ENCODE data around the gene C1QA.

C1QA gene

DNA sequence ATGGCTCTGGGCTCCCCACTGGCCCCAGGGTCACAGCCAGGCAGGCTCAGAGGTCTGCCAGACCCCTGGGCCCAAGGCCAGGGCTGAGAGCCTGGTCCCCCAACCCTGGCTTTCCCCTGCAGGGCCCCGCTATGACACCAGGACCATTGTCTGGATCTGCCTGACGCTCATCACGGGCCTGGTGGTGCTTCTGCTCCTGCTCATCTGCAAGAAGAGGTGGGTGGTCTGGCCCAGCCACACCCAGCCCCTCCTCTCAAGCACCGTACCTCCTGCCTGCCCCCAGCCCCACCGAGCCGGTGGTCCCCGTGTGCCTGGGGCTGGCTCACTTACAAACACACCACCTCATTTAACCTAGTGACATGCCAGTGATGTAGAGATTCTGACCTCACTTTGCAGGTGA, 41.3 kb upstream of the C1QA start:
- Histone ChIP-seq H3K9ac (ENCODE audit: low read depth, low read length) (no peak overlapping the region), H4K20me1 (ENCODE audit: insufficient read depth, low read length) (peaks cover 7% of the 10 kb centered on the region), H3K27me3 (ENCODE audit: insufficient read depth, low read length, poor library complexity) (no peaks in the 10 kb centered on the region), H2AFZ (ENCODE audit: low read depth, low read length) (no peak overlapping the region), H3K9me3 (ENCODE audit: insufficient read depth, low read length, severe bottlenecking) (no peaks in the 10 kb centered on the region), H3K36me3 (ENCODE audit: insufficient read depth, low read length) (no peaks in the 10 kb centered on the region), H3K79me2 (ENCODE audit: insufficient read depth, low read length) (no peaks in the 10 kb centered on the region), H3K27ac (ENCODE audit: low read length) (no peak overlapping the region), H3K4me1 (ENCODE audit: insufficient read depth, low read length) (no peaks in the 10 kb centered on the region), H3K4me3 (ENCODE audit: low read depth in 1 of 2, low read length in 2 of 2) (no peak overlapping the region), H3K4me2 (ENCODE audit: insufficient read depth, low read length) (no peak overlapping the region)
- no peak for ATAC-seq (ENCODE audit: insufficient read depth, low read depth)
- DNase-seq, result no peak
- TF ChIP-seq EZH2 (IDR thresholded peaks at IDR 0.05; ENCODE audit: borderline replicate concordance, low read depth, low read length, severe bottlenecking), result no peak
- TF ChIP-seq, protein P1, sequence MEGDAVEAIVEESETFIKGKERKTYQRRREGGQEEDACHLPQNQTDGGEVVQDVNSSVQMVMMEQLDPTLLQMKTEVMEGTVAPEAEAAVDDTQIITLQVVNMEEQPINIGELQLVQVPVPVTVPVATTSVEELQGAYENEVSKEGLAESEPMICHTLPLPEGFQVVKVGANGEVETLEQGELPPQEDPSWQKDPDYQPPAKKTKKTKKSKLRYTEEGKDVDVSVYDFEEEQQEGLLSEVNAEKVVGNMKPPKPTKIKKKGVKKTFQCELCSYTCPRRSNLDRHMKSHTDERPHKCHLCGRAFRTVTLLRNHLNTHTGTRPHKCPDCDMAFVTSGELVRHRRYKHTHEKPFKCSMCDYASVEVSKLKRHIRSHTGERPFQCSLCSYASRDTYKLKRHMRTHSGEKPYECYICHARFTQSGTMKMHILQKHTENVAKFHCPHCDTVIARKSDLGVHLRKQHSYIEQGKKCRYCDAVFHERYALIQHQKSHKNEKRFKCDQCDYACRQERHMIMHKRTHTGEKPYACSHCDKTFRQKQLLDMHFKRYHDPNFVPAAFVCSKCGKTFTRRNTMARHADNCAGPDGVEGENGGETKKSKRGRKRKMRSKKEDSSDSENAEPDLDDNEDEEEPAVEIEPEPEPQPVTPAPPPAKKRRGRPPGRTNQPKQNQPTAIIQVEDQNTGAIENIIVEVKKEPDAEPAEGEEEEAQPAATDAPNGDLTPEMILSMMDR (IDR thresholded peaks at IDR 0.05; ENCODE audit: borderline replicate concordance, extremely low read depth, low read length, poor library complexity, severe bottlenecking), result no peak

DNA sequence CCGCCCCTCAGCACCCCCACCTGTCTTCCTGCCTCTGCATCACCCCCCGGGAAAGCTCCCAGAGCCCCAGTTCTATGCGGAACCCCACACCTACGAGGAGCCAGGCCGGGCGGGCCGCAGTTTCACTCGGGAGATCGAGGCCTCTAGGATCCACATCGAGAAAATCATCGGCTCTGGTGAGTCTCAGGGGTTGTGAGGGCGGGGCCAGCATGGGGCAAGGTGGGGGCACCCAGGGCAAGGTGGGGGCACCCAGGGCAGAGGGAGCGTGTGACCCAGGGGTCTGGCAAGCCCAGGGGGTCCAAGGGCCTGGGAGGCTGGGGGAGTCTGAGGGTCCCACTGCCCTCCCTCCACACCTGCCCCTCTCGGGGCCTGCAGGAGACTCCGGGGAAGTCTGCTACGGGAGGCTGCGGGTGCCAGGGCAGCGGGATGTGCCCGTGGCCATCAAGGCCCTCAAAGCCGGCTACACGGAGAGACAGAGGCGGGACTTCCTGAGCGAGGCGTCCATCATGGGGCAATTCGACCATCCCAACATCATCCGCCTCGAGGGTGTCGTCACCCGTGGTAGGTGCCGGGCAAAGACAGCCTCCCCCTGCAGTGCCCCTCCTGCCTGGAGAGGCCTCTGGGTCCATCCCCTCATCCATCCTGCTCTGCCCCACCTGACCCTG, 39.0 kb upstream of the C1QA start:
- no peaks in the 10 kb centered on the region for H3K4me1 ChIP-seq (ENCODE audit: insufficient read depth, low read length)
- ATAC-seq (ENCODE audit: insufficient read depth, low read depth), result no peak
- DNase-seq, result no peak
- H3K9ac ChIP-seq (ENCODE audit: low read depth, low read length), result no peak overlapping the region
- peaks cover 7% of the 10 kb centered on the region for H4K20me1 ChIP-seq (ENCODE audit: insufficient read depth, low read length)
- H3K27me3 ChIP-seq (ENCODE audit: insufficient read depth, low read length, poor library complexity), result no peaks in the 10 kb centered on the region
- TF ChIP-seq EZH2 (IDR thresholded peaks at IDR 0.05; ENCODE audit: borderline replicate concordance, low read depth, low read length, severe bottlenecking), result no peak
- TF ChIP-seq, protein P1 (IDR thresholded peaks at IDR 0.05; ENCODE audit: borderline replicate concordance, extremely low read depth, low read length, poor library complexity, severe bottlenecking), result no peak
- no peaks in the 10 kb centered on the region for H3K79me2 ChIP-seq (ENCODE audit: insufficient read depth, low read length)
- H3K36me3 ChIP-seq (ENCODE audit: insufficient read depth, low read length), result no peaks in the 10 kb centered on the region
- H2AFZ ChIP-seq (ENCODE audit: low read depth, low read length), result no peak overlapping the region
- no peak overlapping the region for H3K4me3 ChIP-seq (ENCODE audit: low read depth in 1 of 2, low read length in 2 of 2)
- no peak overlapping the region for H3K27ac ChIP-seq (ENCODE audit: low read length)
- no peaks in the 10 kb centered on the region for H3K9me3 ChIP-seq (ENCODE audit: insufficient read depth, low read length, severe bottlenecking)
- no peak overlapping the region for H3K4me2 ChIP-seq (ENCODE audit: insufficient read depth, low read length)

DNA sequence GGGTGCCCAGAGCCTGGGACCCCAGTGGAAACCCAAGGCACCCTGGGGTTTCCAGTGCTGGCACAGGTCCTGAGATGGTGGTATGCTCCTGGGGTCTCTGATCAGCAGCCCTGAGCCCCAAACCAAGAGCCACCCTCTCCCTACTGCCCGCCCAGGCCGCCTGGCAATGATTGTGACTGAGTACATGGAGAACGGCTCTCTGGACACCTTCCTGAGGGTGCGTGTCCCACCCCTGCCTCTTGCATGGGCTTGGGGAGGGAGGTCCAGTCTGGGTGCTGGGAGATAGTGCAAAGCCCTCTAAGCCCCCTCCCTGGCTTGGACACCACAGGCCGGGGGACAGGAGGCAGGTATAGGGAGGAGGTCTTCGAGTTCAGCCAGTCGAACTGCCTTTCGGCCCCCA, 38.4 kb upstream of the C1QA start:
- no peak for DNase-seq
- Histone ChIP-seq H3K79me2 (ENCODE audit: insufficient read depth, low read length) (no peaks in the 10 kb centered on the region), H2AFZ (ENCODE audit: low read depth, low read length) (no peak overlapping the region), H3K4me2 (ENCODE audit: insufficient read depth, low read length) (no peak overlapping the region), H3K9me3 (ENCODE audit: insufficient read depth, low read length, severe bottlenecking) (no peaks in the 10 kb centered on the region), H3K27ac (ENCODE audit: low read length) (no peak overlapping the region), H3K9ac (ENCODE audit: low read depth, low read length) (no peak overlapping the region), H3K4me3 (ENCODE audit: low read depth in 1 of 2, low read length in 2 of 2) (no peak overlapping the region), H3K4me1 (ENCODE audit: insufficient read depth, low read length) (no peaks in the 10 kb centered on the region), H4K20me1 (ENCODE audit: insufficient read depth, low read length) (peaks cover 7% of the 10 kb centered on the region), H3K27me3 (ENCODE audit: insufficient read depth, low read length, poor library complexity) (no peaks in the 10 kb centered on the region), H3K36me3 (ENCODE audit: insufficient read depth, low read length) (no peaks in the 10 kb centered on the region)
- TF ChIP-seq, protein P1 (IDR thresholded peaks at IDR 0.05; ENCODE audit: borderline replicate concordance, extremely low read depth, low read length, poor library complexity, severe bottlenecking), result no peak
- TF ChIP-seq EZH2 (IDR thresholded peaks at IDR 0.05; ENCODE audit: borderline replicate concordance, low read depth, low read length, severe bottlenecking), result no peak
- ATAC-seq (ENCODE audit: insufficient read depth, low read depth), result no peak
